AG08396 (cell line): ENCODE data around the gene RRM1.
"Not testable (repeated sequence)": the region's sequence is repeated elsewhere in the genome, so short reads cannot be mapped to it uniquely, and the experiment has no call there.

Source experiments
- DNase-seq: peaks from one replicate; pipeline ENCODE4 v3.0.0; 2012; ENCODE audit warnings: low spot score, mixed read lengths

The RRM1 gene

DNA sequence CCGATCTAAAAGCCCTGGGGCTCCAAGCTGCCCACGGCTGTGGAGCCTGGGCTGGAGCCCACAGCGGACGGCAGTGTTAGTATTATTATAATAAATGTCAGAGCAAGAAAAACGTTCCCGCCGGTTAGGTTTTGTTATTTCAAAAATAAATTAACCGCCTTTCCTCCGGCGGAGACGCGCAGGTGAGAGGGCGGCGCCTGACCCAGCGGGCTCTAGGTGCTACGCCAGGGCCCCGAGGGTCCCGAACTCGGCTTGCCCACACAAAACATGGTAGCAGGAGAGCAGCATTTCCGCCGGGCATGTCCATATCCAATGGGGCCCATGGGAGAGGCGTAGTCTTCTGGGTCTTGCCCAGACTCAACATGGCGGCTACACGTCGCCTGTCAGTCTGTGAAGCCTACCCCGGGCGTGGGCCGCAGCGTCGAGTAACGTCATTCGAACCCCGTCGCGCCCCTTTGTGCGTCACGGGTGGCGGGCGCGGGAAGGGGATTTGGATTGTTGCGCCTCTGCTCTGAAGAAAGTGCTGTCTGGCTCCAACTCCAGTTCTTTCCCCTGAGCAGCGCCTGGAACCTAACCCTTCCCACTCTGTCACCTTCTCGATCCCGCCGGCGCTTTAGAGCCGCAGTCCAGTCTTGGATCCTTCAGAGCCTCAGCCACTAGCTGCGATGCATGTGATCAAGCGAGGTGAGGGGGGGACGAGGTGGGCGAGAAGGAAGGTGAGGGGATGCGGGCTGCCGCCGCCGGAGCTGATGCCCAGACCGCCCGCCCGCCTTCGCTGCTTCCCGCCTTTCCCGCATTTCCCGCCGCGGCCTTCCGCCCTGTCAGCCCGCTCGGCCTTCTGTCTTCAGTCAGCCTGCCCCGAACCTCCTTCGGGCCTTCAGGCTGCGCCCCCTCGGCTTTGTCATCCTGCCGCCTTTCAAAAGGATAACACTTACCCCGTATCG is at the start of gene RRM1:
TSS of gene RRM1 (plus strand) at position 452 of the 944 bp plus-strand sequence. CDS start at position 666, 214 bp downstream.
- DNase-seq = peak; percentile 92

GRCh38 chr11:4044976-4045646 is 49.5 kb upstream of the RRM1 start:
- DNase-seq = no peak

DNA sequence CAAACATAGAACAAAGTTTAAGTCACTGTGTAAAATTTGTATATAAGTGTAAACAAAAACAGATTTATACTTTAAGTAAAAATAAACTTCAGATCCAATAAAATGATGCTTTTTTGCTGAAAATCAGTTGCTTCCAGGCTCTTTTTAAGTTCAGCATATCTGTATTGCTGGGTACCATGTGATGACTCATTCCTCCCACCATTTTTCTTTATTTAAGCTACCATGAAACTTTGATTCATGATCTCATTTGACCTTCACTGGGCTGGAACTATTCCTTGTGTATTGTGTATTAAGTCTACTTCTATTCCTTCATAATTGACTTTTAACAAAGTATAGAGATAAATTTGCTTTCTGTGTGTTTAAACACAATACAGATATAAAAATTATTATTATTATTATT is 46.3 kb upstream of the RRM1 start:
- DNase-seq = no peak

DNA sequence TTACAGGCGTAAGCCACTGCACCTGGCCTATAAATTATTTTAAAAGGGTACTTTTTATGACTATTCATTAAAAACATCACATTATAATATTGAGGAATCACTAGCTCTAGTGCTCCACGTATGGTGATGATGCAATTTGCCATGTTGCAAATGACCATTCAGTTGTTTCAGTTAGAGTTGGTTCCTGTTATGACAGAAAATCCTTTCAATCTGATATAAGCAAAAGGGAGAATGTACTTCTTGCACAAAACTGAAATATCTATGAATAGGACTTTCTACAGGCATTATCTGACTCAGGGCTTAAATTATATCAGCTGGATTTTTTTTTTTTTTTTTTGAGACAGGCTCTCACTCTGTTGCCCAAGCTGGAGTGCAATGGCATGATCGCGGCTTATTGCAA is 45.6 kb upstream of the RRM1 start:
- DNase-seq = no peak

- DNase-seq = no peak
These were observed 44.5 kb upstream of the RRM1 start for GRCh38 chr11:4050138-4050537.

- not testable (repeated sequence) for DNase-seq
These were observed 41.4 kb upstream of the RRM1 start for GRCh38 chr11:4053200-4053599.

DNA sequence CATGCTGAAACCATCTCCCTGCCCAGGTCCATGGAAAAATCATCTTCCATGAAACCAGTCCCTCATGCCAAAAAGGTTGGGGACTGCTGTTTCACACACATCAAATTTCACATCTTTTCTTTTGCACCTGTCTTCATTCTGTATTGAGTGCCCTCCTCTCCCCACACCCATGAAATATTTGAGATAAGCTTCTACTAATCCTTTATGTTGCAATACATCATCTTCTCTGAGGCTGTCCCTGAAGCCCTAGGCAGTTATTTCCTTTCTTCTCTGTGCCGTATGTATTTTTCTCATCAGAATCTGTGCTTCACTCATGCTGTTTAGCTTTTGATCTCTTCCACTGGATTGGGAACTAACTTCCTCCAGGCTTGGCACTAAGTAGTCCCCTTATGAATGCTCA is 40.0 kb upstream of the RRM1 start:
- no peak for DNase-seq

- no peak for DNase-seq
These were observed 35.2 kb upstream of the RRM1 start for GRCh38 chr11:4059424-4059823.

DNA sequence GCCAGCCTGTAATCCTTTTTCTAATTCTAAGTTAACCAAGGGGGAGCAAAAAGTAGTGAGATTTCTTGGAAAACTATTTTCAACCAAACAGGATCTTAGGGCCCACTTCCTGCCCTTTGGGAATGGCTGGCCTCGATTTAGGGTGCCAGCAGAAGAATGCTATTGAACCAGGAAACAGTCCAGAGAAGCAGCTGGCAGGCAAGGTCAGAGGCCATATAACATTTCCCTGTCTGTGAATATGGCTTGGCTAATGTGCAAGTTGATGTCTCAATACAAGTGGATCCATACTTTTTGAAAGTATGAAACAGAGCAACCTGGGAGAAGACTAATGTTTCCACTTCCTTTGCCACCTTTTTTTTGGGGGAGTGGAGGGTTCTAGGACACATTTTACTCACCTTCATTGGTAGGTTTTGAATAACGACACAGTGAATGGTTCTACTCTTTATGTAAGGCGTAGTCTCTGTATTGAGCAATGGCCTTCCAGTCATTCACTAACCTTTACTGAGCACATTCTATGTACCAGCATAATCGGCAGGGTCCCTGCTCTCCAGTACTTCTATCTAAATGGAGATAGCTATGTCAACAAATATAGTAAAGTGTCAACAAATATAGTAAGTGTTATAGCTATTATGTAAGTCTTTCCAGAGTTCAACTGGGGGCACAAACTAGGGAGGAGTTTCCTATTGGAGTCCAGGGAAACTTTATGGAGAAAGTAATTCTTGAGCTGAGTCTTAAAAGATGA is 34.2 kb upstream of the RRM1 start:
- no peak for DNase-seq

GRCh38 chr11:4061700-4062099 is 32.9 kb upstream of the RRM1 start:
- DNase-seq = no peak

- DNase-seq = no peak
These were observed 31.3 kb upstream of the RRM1 start for GRCh38 chr11:4063348-4063747.

DNA sequence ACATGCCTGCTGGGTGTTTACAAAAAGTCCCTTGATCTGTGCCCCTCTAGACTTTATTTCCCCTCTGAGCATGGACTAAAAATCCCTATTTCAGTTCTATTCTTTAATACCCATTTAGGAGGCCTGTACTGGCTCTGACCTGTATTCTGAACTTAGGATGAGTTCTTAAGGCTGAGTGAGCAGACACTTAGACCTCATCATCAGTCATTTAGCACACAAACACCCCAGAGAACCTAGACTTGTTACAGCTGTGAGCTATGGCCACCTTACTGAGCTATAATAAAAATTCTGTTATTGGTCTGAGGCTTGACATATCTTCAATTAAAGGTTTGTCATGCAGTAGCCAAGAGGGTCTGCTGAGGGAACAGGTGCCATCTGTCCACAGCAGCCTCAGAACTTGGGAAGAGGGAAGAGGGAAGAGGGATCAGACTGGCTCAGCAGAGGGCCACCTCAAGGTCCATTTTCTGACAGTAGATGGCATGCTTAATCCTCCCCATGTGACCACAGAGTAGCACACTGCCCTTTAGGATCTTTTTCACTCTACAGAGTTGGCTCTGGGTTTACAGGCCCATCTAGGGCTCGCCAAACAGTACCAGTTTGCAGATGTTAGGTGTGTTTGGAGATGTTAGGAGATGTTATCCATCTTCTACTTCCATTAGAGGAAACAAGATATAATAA is 30.2 kb upstream of the RRM1 start:
- DNase-seq = no peak

- no peak for DNase-seq
These were observed 29.5 kb upstream of the RRM1 start for GRCh38 chr11:4065086-4065485.

DNA sequence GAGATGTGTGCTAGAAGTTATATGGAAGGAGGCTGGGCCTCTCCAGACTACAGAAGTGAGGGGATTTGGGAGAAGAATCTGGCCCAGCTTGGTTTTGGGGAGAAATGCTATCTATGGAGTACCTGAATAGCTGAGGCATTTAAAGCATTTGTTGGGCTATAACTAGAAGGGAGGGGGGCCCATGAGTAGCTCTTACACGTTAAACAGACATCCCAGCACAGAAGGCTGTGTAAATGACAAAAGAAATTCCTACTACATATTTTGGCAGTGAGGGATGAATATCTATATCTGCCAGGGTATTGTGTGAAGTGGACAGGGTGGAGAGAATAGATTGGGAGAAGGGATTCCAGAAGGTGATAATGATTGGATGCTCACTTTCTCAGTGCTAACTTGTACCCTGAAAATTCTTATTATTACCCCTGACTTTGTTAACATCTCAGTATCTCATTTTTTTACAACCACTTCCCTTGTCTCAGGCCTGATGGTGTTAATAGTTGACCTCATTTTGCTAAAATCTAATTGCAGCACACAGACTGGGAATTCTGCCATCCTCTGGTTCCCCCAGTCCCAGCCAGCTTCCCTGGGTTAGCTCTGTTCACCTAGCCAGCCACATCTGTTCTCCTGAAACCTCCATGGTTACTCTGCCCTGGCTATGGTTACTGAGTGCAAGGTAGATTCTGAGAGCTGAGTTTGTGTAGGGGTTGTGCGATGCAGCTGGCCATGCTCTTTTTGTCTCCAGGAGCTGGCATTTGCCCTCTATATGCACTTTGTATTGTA is 28.8 kb upstream of the RRM1 start:
- DNase-seq = no peak

GRCh38 chr11:4066910-4067309 is 27.7 kb upstream of the RRM1 start:
- no peak for DNase-seq

DNA sequence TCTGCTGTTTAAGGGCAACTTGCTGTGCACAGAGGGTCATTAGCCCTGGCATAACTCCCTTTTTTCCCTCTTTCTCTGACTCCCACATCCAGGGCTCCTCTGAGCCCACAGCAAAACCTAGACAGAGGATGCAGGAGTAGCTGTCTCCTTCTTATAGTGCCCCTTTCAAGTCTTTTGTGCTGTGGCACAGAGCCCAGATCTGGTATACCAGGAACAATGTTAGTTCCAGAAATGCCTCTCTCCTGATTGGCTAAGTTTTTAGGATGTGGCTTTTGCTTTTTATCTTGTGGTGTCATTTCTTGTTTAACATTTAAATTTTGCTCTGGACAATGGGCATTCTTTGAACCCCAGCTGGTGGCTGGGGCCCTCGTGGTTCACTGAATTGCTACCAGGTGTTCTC is 25.6 kb upstream of the RRM1 start:
- DNase-seq = peak; percentile 10

GRCh38 chr11:4071325-4071724 is 23.3 kb upstream of the RRM1 start:
- DNase-seq = no peak

GRCh38 chr11:4071914-4072313 is 22.7 kb upstream of the RRM1 start:
- DNase-seq = peak; percentile 13

GRCh38 chr11:4072668-4073285 is 21.8 kb upstream of the RRM1 start:
- DNase-seq = peak; percentile 66

- no peak for DNase-seq
These were observed 20.3 kb upstream of the RRM1 start for GRCh38 chr11:4074266-4074665.

GRCh38 chr11:4076774-4077173 is 17.8 kb upstream of the RRM1 start:
- DNase-seq = no peak
